Calu3 (cell line): ENCODE data around the gene EFNB1. TPM values are rescaled to one million over a fixed set of nuclear protein-coding genes. Genes with fewer than 3 reads are reported as not detected.

Experiments
- BruUV-seq: library from RNA; stranded (reverse); fragments of 400-500 nt; replicated peaks from 2 replicates; lab custom pipeline; 2021; lab: Mats Ljungman, UMichigan
- CTCF ChIA-PET: fragments of 300-600 bp; sonication (Branson Sonifier 250); formaldehyde crosslinking; loops from one replicate; lab custom pipeline; 2022; ENCODE audit warnings: antibody characterized with exemption; lab: Charles Lee
- DNase-seq: peaks from one replicate; pipeline ENCODE4 v3.0.0; 2022
- H3K27ac Mint-ChIP-seq: one replicate; pipeline ENCODE4 v1.8.0; 2022; ENCODE audit warnings: mixed read lengths; ENCODE audit not compliant: unreplicated experiment
- H3K27me3 Mint-ChIP-seq: one replicate; pipeline ENCODE4 v1.8.0; 2022; ENCODE audit warnings: mixed read lengths; ENCODE audit not compliant: unreplicated experiment
- H3K36me3 Mint-ChIP-seq: one replicate; pipeline ENCODE4 v1.8.0; 2022; ENCODE audit warnings: mild to moderate bottlenecking, moderate library complexity, mixed read lengths; ENCODE audit not compliant: insufficient read depth, unreplicated experiment
- H3K4me1 Mint-ChIP-seq: one replicate; pipeline ENCODE4 v1.8.0; 2022; ENCODE audit warnings: mild to moderate bottlenecking, low read depth, mixed read lengths; ENCODE audit not compliant: unreplicated experiment
- H3K4me3 Mint-ChIP-seq: one replicate; pipeline ENCODE4 v1.8.0; 2022; ENCODE audit warnings: mild to moderate bottlenecking, low read depth, moderate library complexity, mixed read lengths; ENCODE audit not compliant: unreplicated experiment
- H3K9me3 Mint-ChIP-seq: one replicate; pipeline ENCODE4 v1.8.0; 2022; ENCODE audit warnings: low read depth, mixed read lengths; ENCODE audit not compliant: unreplicated experiment
- intact Hi-C: fragments of 100-400 bp; cut with micrococcal nuclease; formaldehyde crosslinking; loops from one replicate; pipeline ENCODE4 v1.10.0; 2022; ENCODE audit not compliant: unreplicated experiment
- total RNA-seq: library from RNA; stranded (reverse); gene quantifications from 2 replicates; pipeline ENCODE4 v1.2.3, GENCODE V29; 2022
- TF ChIP-seq, protein P1 (sequence below): fragments of 200-600 bp; IDR thresholded peaks from one replicate; pipeline ENCODE4 v1.8.0; 2022; ENCODE audit warnings: antibody characterized with exemption; ENCODE audit not compliant: unreplicated experiment

The EFNB1 gene
- total RNA-seq, 1 experiment from 2014 or later, result 12.6 TPM

DNA sequence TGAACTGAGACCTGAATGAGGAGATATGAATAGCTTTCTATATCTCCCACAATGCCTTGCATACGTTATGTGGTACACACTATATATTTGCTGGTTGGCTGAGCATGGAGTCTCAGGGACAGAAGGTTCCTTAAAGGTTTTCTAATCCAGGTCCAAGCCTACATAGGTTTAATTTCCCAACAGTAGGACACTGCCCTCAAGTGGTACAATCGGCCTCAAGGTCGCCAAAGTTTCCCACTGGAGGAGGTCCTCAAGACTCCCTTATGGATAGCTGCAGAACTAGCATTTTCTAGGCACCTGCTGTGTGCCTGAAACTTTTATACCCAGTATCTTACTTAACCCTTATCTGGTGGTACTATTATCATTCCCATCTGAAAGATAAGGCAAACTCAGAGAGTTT lies 21.0 kb upstream of the EFNB1 start:
- H3K27ac Mint-ChIP-seq, result no peak overlapping the region
- H3K27me3 Mint-ChIP-seq, result peaks cover 21% of the 10 kb centered on the region
- no peaks in the 10 kb centered on the region for H3K36me3 Mint-ChIP-seq
- TF ChIP-seq, protein P1, sequence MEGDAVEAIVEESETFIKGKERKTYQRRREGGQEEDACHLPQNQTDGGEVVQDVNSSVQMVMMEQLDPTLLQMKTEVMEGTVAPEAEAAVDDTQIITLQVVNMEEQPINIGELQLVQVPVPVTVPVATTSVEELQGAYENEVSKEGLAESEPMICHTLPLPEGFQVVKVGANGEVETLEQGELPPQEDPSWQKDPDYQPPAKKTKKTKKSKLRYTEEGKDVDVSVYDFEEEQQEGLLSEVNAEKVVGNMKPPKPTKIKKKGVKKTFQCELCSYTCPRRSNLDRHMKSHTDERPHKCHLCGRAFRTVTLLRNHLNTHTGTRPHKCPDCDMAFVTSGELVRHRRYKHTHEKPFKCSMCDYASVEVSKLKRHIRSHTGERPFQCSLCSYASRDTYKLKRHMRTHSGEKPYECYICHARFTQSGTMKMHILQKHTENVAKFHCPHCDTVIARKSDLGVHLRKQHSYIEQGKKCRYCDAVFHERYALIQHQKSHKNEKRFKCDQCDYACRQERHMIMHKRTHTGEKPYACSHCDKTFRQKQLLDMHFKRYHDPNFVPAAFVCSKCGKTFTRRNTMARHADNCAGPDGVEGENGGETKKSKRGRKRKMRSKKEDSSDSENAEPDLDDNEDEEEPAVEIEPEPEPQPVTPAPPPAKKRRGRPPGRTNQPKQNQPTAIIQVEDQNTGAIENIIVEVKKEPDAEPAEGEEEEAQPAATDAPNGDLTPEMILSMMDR, result peak; percentile 16
- CTCF ChIA-PET, result interaction anchor here (1.4 to 1.6 kb wide), 2 partner anchors 75 to 97 kb away, joined by 3 to 12 read pairs; no protein-coding TSS in a partner anchor
- DNase-seq, result no peak
- no peaks in the 10 kb centered on the region for H3K4me1 Mint-ChIP-seq
- H3K4me3 Mint-ChIP-seq, result no peak overlapping the region
- BruUV-seq, result no TSS peak
- intact Hi-C loops, result loop anchor here (2.0 to 5.0 kb wide), 4 partner anchors 75 to 626 kb away; no protein-coding TSS in a partner anchor
- no peaks in the 10 kb centered on the region for H3K9me3 Mint-ChIP-seq

DNA sequence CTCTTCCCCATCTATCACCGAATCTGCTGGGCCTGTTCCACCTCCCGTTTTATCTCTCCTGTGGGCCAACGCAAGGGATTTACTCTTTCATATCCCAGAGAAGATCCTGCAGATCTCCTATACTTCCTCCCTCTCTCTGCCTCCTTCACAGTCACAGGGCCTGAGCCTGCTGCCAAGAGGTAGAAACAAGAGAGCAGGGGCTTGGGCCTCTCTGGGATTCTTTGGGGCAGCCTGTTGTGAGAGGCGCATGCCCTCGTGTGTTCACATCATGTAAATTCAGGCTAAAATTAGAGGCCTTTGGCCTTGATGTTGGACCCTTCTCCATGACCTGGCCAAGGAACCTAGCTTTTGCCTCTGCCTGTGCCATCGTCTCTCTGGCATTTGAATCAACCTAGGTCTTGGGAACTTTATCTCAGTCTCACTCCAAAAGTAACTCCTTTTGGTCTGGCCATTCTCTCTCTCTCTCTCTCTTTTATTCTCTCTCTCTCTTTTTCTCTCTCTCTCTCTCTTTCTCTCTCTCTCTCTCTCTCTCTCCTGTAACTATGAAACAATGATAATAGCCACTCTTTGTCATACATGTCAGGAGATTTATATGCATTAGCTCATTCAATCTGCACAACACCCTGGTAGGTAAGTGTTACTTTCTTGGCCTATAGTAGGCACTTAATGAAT lies 20.0 kb upstream of the EFNB1 start:
- peaks cover 12% of the 10 kb centered on the region for H3K27me3 Mint-ChIP-seq
- no peak overlapping the region for H3K27ac Mint-ChIP-seq
- no peaks in the 10 kb centered on the region for H3K9me3 Mint-ChIP-seq
- CTCF ChIA-PET, result interaction anchor here (1.4 to 1.6 kb wide), 2 partner anchors 76 to 98 kb away, joined by 3 to 12 read pairs; no protein-coding TSS in a partner anchor
- H3K4me3 Mint-ChIP-seq, result no peak overlapping the region
- TF ChIP-seq, protein P1, result no peak
- H3K36me3 Mint-ChIP-seq, result no peaks in the 10 kb centered on the region
- DNase-seq, result no peak
- no peaks in the 10 kb centered on the region for H3K4me1 Mint-ChIP-seq
- intact Hi-C loops, result loop anchor here (5.0 kb wide), 2 partner anchors 297 to 627 kb away; no protein-coding TSS in a partner anchor
- BruUV-seq, result no TSS peak

DNA sequence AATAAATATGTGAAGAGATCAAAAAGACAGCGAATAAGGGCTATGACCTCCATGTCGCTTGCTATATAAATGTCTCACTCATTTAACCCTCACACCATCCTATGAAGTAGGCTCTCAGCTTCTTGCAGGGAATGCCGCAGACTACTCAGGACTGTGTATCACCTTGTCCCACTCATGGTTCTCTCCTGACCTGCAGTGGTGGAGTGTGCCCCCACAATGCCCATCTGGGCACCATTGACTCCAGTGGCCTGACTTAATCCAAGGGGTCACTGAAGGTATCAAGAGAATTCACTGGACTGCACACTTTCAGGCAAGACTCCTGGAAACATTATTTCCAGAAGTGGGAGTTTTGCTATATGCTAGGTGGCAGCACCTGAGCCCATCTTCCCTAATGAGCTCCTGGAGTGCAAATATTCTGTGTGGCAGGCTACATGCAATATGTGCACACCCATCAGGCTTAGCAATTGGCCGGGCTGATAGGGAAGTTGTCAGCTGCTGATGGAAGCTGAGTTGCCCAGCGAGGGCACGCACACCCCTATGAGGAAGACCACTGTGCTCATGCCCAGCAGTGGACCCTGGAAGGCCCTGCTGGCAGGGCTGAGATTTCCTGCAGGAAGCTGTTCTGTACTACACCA lies 8.2 kb upstream of the EFNB1 start:
- no peaks in the 10 kb centered on the region for H3K9me3 Mint-ChIP-seq
- peaks cover 37% of the 10 kb centered on the region for H3K27me3 Mint-ChIP-seq
- TF ChIP-seq, protein P1, result no peak
- no peaks in the 10 kb centered on the region for H3K4me1 Mint-ChIP-seq
- intact Hi-C loops, result loop anchor here (5.0 to 10.0 kb wide), 2 partner anchors 214 to 797 kb away; partner anchors contain the start of gene EDA
- H3K4me3 Mint-ChIP-seq, result no peak overlapping the region
- H3K27ac Mint-ChIP-seq, result no peak overlapping the region
- no peak for DNase-seq
- no TSS peak for BruUV-seq
- H3K36me3 Mint-ChIP-seq, result no peaks in the 10 kb centered on the region
- CTCF ChIA-PET, result no interaction called here

DNA sequence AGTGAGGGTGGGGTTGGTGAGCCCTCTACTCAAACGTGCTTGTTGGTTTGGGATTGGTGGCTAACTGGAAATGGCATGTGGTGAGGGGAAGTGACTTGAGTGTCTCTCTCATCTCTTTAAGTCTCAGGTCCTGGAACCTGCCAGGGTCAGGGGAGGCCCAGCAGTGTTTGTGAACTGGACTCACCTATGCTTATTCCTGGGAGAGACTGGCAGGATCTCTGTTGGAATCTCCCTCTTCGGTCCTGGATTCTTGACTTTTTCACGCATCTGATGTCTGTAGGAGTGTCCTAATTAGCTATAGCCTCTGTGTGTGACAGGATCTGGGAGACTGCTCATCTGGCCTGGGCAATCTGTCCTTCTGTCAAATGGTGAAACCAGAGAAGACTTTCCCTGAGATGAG lies 7.2 kb upstream of the EFNB1 start:
- Mint-ChIP-seq H3K27ac (no peak overlapping the region), H3K4me1 (no peaks in the 10 kb centered on the region), H3K27me3 (peaks cover 33% of the 10 kb centered on the region), H3K36me3 (no peaks in the 10 kb centered on the region), H3K4me3 (no peak overlapping the region), H3K9me3 (no peaks in the 10 kb centered on the region)
- no peak for DNase-seq
- intact Hi-C loops, result loop anchor here (1.0 to 10.0 kb wide), 4 partner anchors 213 to 796 kb away; partner anchors contain the start of gene EDA
- TF ChIP-seq, protein P1, result no peak
- no TSS peak for BruUV-seq
- CTCF ChIA-PET, result interaction anchor here (1.1 to 1.8 kb wide), 3 partner anchors 239 to 567 kb away, joined by 6 to 10 read pairs (median 7); no protein-coding TSS in a partner anchor
